A549 (cell line): Measurements from ENCODE around the gene ANKRD33B.

Source experiments
- CBX8 ChIP-seq: fragments of 200-600 bp; sonication (generic); IDR thresholded peaks from 2 replicates; pipeline ENCODE4 v1.6.1; 2016
- FOSL2 ChIP-seq, 2 experiments: fragments of 450-650 bp in 1 of 2; fragments of >200 bp in 1 of 2; sonication (Bioruptor Twin) in 1 of 2; formaldehyde crosslinking; IDR thresholded peaks; 2 replicates each; pipeline versions ENCODE4 v1.5.0 to v1.6.1; 2016 to 2020; ENCODE audit warnings: mild to moderate bottlenecking in 1 of 2, moderate library complexity in 1 of 2
- POLR2A ChIP-seq: IDR thresholded peaks from 2 replicates; pipeline ENCODE4 v1.6.1; 2012; ENCODE audit warnings: mild to moderate bottlenecking, low read length

DNA sequence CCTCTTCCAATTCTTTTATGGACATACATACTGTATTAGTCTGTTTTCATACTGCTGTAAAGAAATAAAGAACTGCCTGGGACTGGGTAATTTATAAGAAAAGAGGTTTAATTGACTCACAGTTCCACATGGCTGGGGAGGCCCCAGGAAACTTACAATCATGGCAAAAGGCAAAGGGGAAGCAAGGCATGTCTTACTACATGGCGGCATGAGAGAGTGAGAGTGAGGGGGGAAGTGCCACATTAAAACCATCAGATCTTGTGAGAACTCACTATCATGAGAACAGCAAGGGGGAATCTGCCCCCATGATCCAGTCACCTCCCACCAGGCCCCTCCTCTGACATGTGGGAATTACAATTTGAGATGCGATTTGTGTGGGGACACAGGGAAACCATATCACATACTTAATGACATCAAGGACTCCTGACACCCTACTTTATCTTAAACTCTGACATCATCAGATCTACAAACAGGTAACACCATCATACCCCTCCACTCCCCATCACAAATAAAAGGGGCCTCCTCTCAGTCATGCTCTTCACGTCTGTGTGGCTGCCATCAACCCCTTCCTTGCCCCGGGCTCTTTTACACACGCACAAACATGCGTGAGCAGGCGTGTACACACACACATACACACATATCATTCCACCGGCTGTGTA, 9.7 kb downstream of the ANKRD33B start:
- TF ChIP-seq POLR2A (no peak), CBX8 (no peak), FOSL2 (IDR thresholded peaks at IDR 0.05) (no peak), FOSL2 (CRISPR knock-in tag; IDR thresholded peaks at IDR 0.05) (no peak)
